HFF-Myc (cell line): ENCODE results near the gene GSN.
A peak's percentile ranks its signal among the peaks of the same experiment; 100 is the strongest.

Source experiments
- DNase-seq: peaks from one replicate; pipeline ENCODE4 v3.0.0-alpha.2; 2011; ENCODE audit warnings: low read depth; ENCODE audit errors: extremely low read depth
- H3K4me3 ChIP-seq: replicated peaks from 2 replicates; pipeline ENCODE4 v1.5.1; 2011; ENCODE audit warnings: low read depth, mild to moderate bottlenecking, control low read depth, low read length
- CTCF ChIP-seq: IDR thresholded peaks from 2 replicates; pipeline ENCODE4 v1.5.1; 2012; ENCODE audit warnings: mild to moderate bottlenecking, low read depth, low read length, control low read depth; ENCODE audit errors: missing control alignments

Gene GSN

GRCh38 chr9:121294866-121295661 is 27.1 kb downstream of the GSN start:
- H3K4me3 ChIP-seq: no peak overlapping the region
- no peak for DNase-seq
- no peak for TF ChIP-seq CTCF

GRCh38 chr9:121295662-121296191 is 27.8 kb downstream of the GSN start:
- no peak overlapping the region for H3K4me3 ChIP-seq
- DNase-seq: no peak
- no peak for TF ChIP-seq CTCF

- TF ChIP-seq CTCF: no peak
- H3K4me3 ChIP-seq: no peak overlapping the region
- no peak for DNase-seq
Observed at GRCh38 chr9:121296213-121297127, 28.5 kb downstream of the GSN start.

- no peak for TF ChIP-seq CTCF
- no peak for DNase-seq
- H3K4me3 ChIP-seq: no peak overlapping the region
Observed at GRCh38 chr9:121297389-121297788, 29.4 kb downstream of the GSN start.

- no peak overlapping the region for H3K4me3 ChIP-seq
- DNase-seq: no peak
- TF ChIP-seq CTCF: no peak
Observed at GRCh38 chr9:121298016-121298538, 30.1 kb downstream of the GSN start.

GRCh38 chr9:121298689-121299466 is 30.9 kb downstream of the GSN start:
- no peak for DNase-seq
- peak overlapping the region; percentile 37 for H3K4me3 ChIP-seq
- no peak for TF ChIP-seq CTCF
